ENCODE results near the gene INSR.

- TF ChIP-seq CTCF (conservative IDR thresholded peaks at IDR 0.05; ENCODE audit: low read depth in 2 of 2) (no peak), EZH2 (IDR thresholded peaks at IDR 0.05; ENCODE audit: low read depth, unreplicated experiment) (no peak), POLR2AphosphoS5 (IDR thresholded peaks at IDR 0.05; ENCODE audit: low read depth) (no peak), JUNB (IDR thresholded peaks at IDR 0.05; ENCODE audit: unreplicated experiment) (no peak), NANOG (IDR thresholded peaks at IDR 0.05; ENCODE audit: borderline replicate concordance) (no peak), STAT1 (IDR thresholded peaks at IDR 0.05; ENCODE audit: unreplicated experiment) (no peak), ZNF331 (CRISPR knock-in tag; IDR thresholded peaks at IDR 0.05; ENCODE audit: low read depth) (no peak)
- TF ChIP-seq, protein P1, sequence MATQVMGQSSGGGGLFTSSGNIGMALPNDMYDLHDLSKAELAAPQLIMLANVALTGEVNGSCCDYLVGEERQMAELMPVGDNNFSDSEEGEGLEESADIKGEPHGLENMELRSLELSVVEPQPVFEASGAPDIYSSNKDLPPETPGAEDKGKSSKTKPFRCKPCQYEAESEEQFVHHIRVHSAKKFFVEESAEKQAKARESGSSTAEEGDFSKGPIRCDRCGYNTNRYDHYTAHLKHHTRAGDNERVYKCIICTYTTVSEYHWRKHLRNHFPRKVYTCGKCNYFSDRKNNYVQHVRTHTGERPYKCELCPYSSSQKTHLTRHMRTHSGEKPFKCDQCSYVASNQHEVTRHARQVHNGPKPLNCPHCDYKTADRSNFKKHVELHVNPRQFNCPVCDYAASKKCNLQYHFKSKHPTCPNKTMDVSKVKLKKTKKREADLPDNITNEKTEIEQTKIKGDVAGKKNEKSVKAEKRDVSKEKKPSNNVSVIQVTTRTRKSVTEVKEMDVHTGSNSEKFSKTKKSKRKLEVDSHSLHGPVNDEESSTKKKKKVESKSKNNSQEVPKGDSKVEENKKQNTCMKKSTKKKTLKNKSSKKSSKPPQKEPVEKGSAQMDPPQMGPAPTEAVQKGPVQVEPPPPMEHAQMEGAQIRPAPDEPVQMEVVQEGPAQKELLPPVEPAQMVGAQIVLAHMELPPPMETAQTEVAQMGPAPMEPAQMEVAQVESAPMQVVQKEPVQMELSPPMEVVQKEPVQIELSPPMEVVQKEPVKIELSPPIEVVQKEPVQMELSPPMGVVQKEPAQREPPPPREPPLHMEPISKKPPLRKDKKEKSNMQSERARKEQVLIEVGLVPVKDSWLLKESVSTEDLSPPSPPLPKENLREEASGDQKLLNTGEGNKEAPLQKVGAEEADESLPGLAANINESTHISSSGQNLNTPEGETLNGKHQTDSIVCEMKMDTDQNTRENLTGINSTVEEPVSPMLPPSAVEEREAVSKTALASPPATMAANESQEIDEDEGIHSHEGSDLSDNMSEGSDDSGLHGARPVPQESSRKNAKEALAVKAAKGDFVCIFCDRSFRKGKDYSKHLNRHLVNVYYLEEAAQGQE (IDR thresholded peaks at IDR 0.05; ENCODE audit: unreplicated experiment), result no peak
These were observed 216.2 kb downstream of the INSR start for GRCh38 chr19:7078008-7078407.
